ENCODE data around the gene NSMCE1.
"Not testable (repeated sequence)": the region's sequence is repeated elsewhere in the genome, so short reads cannot be mapped to it uniquely, and the experiment has no call there.

NSMCE1 gene

DNA sequence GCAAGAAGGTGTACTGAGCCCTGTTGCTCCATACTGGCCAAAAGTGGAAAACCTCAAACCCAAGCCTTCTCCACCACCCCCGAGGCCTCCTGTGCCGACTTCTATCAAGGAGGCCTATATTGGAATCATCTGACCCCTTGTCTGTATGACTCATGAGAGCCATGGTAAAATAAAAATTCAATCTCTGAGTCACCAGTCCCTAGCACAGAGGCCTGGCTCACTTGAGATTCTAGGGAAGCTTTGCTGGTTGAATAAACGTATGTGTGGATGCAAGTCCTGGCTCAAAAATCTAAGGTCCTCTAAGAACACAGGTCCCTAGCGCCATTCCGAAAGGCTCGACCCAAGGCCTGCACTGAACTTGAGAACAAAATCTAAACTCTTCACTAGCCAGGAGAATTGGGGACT is 15.0 kb downstream of the NSMCE1 start:
- TF ChIP-seq, protein P1, sequence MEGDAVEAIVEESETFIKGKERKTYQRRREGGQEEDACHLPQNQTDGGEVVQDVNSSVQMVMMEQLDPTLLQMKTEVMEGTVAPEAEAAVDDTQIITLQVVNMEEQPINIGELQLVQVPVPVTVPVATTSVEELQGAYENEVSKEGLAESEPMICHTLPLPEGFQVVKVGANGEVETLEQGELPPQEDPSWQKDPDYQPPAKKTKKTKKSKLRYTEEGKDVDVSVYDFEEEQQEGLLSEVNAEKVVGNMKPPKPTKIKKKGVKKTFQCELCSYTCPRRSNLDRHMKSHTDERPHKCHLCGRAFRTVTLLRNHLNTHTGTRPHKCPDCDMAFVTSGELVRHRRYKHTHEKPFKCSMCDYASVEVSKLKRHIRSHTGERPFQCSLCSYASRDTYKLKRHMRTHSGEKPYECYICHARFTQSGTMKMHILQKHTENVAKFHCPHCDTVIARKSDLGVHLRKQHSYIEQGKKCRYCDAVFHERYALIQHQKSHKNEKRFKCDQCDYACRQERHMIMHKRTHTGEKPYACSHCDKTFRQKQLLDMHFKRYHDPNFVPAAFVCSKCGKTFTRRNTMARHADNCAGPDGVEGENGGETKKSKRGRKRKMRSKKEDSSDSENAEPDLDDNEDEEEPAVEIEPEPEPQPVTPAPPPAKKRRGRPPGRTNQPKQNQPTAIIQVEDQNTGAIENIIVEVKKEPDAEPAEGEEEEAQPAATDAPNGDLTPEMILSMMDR (IDR thresholded peaks at IDR 0.05; ENCODE audit: low read depth, low read length), result no peak
- no peak overlapping the region for H3K4me3 ChIP-seq (ENCODE audit: low read depth, low read length)

DNA sequence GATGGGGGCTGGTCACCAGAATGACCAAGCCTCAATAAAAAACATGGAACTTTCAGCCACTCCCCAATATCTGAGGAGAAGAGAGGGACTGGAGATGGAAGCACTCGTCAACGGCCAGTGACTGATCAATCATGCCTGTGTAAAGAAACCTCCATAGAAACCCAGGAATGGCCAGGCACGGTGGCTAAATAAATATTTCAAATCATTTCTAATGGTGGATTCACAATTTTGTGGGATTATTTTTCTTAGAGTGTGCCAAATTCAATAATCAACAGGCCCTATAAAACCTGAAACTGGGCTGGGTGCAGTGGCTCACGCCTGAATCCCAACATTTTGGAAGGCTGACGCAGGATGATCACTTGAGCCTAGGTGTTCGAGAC is 16.4 kb downstream of the NSMCE1 start:
- TF ChIP-seq, protein P1 (IDR thresholded peaks at IDR 0.05; ENCODE audit: low read depth, low read length), result no peak
- H3K4me3 ChIP-seq (ENCODE audit: low read depth, low read length), result no peak overlapping the region

DNA sequence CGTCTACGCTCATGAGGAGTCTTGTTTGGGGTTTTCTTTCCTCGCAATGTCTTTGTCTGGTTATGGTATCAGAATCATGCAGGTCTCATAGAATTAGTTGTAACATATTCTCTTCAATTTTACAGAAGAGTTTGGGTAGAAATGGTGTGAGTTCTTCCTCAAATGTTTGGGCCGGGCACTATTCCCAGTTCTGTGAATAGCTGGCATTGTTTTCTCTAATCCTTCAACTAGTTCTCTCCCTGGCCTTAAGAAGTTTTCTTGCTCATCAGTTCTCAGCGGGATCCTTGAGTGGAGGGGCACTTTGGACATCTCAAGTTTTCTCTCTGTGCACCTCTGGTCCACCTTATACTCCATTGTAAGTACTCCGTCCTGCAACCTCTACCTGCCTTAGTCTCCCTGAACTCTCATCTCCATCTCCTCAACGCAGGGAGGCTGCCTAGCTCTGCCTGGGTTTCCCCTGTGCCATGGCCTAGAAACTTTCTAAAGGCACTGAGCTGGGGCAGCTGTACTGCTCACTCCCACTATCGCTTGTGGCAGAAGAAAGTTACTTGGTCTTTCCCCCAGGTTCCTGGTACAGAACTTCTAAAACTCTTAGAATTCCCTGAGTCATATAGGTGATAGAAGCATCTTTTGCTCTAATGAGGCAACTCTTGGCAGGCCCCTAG is 16.9 kb downstream of the NSMCE1 start:
- TF ChIP-seq, protein P1 (IDR thresholded peaks at IDR 0.05; ENCODE audit: low read depth, low read length), result no peak
- no peak overlapping the region for H3K4me3 ChIP-seq (ENCODE audit: low read depth, low read length)

DNA sequence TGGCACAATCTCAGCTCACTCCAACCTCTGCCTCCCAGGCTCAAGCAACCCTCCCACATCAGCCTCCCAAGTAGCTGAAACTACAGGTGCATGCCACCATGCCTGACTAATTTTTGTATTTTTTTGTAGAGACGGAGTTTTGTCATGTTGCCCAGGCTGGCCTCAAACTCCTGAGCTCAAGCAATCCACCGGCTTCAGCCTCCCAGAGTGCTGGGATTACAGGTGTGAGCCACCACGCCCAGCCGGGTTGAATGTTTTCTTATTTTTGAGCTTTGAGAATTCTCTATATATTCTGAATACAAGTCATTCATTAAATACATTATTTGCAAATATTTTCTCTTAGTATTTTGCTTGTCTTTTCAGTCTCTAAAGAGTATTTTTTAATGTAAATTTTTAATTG is 19.7 kb downstream of the NSMCE1 start:
- H3K4me3 ChIP-seq (ENCODE audit: low read depth, low read length), result not testable (repeated sequence)

DNA sequence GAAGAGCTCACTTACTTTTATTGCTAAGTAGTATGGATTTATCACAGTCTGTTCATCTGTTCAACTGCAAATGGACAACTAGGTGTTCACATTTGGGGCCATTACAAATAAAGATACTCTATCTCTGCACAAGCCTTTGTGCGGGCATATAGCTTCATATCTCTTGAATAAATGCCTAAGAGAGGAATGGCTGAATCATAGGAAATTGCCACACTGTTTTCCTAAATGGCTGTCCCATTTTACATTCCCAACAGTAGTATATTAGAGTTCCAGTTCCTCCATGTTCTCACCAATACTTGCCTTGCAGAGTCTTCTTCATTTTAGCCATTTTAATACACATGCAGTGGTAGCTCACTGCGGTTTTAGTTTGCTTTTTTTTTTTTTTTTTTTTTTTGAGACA is 20.5 kb downstream of the NSMCE1 start:
- no peak overlapping the region for H3K4me3 ChIP-seq (ENCODE audit: low read depth, low read length)
- TF ChIP-seq, protein P1 (IDR thresholded peaks at IDR 0.05; ENCODE audit: low read depth, low read length), result no peak

DNA sequence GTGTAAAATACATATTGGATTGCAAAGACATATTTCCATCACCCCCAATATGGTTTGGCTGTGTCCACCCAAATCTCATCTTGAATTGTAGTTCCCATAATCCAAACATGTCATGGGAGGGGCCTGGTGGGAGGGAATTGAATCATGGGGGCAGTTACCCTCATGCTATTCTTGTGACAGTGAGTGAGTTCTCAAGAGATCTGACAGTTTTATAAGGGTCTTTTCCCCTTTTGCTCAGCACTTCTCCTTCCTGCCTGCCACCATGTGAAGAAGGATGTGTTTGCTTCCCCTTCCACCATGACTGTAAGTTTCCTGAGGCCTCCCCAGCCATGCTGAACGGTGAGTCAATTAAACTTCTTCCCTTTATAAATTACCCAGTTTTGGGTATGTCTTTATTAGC is 21.5 kb downstream of the NSMCE1 start:
- not testable (repeated sequence) for H3K4me3 ChIP-seq (ENCODE audit: low read depth, low read length)

DNA sequence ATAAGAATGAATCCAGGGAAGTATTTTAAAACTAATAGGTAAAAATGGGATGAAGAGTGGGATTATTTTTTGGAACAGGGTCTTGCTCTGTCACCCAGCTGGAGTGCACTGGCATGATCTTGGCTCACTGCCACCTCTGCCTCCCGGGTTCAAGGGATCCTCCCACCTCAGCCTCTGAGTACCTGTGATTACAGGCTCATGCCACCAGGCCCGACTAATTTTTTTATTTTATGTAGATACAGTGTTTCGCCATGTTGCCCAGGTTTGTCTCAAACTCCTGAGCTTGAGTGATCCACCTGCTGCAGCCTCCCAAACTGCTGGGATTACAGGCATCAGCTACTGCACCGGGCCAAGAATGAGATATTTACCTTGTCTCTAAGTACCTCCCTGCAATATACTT is 22.1 kb downstream of the NSMCE1 start:
- H3K4me3 ChIP-seq (ENCODE audit: low read depth, low read length), result no peak overlapping the region
- TF ChIP-seq, protein P1 (IDR thresholded peaks at IDR 0.05; ENCODE audit: low read depth, low read length), result no peak

DNA sequence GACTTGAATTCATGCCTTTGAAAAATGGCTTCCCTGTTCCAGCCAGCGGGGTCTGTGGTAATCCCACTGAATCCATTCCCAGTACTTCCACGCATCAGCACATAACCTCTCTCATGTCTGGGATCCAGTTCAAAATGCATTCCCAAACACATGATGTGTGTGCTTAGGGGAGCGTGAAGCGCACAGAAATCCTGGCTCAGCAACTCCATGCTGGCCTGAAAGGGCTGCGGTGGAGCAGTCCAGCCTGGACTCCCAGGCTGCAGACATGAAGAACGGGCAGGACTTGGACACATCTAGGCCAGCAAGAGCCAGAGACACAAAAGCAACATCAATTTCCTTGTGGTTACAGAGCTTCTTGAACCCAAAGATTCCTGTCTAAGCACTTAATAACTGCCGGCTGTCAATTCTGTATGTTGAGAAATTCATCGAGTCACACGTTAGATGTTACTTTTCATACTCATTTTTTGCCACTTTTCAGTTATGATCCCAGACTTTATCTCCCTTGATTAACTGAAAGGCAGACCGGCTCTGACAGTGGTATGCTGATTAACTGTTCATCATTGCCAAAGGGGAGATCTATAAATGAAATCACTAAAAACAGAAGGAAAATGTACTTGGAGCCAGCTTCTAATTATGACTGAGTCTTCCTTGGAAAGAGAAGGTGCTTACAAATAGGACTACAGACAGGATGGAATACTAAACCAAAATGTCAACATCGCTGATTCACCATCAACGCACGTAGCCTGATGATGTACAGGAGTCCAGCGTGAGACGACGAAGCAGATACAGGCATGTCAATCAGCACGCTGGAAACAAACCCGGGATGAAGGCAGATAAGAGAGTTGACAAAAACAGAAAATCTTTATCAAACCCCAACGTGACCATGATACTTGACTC is 23.0 kb downstream of the NSMCE1 start:
- H3K4me3 ChIP-seq (ENCODE audit: low read depth, low read length), result no peak overlapping the region
- TF ChIP-seq, protein P1 (IDR thresholded peaks at IDR 0.05; ENCODE audit: low read depth, low read length), result no peak

Data from WI38 (cell line).